GM18498 (cell line): ENCODE measurements around the gene MTFR1L.

Source experiments
- ATAC-seq: cut with Tn5 transposase; IDR thresholded peaks from one replicate; pipeline ENCODE4 v1.9.1; 2021; ENCODE audit warnings: mild to moderate bottlenecking, moderate library complexity; ENCODE audit not compliant: unreplicated experiment

The MTFR1L gene

GRCh38 chr1:25819491-25820246 lies at the start of gene MTFR1L:
MTFR1L (plus strand) TSS chr1:25819954; CDS start chr1:25823105, 3,151 bp downstream.
- peak; percentile 84 for ATAC-seq

DNA sequence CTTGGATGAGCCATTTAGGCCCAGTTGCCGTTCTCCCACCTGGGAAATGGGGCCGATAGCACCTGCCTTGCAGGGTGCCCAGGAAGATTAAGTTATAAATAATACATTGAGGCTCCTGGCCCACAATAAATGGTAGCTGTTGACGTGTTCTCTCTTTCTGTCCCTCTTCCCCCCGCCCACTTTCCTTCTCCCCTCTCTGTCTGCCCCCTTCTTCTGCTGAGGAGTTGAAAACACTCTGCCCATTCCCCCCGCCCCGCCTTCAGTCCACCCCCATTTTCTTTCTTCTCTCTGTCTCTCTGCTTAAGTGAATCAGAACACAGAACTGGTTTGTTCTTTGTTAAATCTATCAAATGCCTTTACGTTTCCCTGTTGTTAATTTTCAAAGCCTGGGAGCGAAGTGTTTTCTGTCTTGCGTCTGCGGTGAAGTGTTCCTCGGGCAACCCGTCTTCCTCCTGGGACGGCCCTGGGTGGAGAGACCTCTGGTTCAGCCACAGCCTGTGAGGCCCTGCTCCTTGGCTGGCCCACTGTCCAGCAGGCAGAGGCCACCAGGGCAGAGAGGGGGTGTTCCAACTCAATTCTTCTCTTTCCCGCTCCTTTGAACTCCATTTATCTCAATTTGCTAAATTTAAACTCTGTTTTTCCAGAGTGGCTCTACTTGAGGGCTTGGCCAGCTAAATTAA lies 49.1 kb upstream of the MTFR1L start:
- no peak for ATAC-seq

DNA sequence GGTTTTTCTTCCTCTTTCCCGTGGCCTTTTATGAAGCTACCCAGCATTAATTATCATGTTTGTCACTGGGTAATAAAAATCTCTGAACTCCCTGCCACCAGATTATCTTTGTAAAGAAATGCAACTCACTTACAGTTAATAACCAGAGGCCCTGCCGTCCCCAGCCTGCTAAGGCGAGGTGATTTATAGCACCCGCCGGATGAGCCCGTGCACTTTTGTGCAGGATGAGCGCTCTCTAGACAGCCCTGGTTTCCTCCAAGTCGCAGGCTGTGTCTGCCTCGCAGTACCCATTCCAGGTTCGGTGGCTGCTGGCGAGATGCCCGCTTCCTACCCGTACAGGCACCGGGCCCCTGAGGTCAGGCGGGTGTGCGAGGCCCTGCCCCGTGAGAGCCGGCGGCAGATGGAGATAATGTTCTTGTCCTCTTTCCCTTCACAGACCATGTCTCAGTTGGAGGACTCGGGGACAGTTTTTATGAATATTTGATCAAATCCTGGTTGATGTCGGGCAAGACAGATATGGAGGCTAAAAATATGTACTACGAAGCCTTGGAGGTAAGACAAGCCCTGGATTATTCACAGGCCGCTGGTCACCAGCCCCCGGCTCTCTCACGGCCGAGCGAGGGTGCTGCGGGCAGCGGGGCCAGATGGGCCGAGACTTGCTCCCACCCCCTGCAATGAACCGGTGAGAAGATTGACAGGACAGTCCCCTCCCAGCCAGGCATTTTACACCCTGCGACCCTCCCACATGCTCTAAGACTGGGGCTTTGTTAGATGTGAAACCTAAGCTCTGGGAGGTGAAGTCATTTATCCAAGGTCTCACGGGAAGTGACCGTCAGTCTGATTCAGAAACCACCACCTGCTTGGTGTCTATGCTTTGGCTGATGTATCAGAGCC lies 48.3 kb upstream of the MTFR1L start:
- no peak for ATAC-seq

DNA sequence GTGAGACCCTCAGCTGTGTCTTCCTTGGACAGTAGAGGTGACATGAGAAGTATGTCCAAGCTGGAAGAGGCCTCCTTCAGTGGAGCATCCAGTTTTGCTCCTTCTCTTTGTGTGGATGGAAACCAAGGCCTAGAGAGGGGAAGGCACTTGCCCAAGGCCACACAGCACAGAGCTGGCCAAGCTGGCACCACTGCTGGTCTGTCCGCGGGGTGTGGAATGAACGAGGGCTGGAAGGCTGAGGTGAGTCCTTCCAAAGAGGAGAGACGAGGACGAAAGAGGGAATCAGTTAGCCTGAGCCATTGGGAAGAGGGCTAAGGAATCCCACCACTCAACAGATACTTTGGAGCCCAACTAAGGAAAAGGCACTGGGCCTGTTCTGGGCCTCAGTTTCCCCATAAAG lies 47.6 kb upstream of the MTFR1L start:
- ATAC-seq = no peak

- ATAC-seq = no peak
These were observed 47.0 kb upstream of the MTFR1L start for GRCh38 chr1:25772692-25773245.

DNA sequence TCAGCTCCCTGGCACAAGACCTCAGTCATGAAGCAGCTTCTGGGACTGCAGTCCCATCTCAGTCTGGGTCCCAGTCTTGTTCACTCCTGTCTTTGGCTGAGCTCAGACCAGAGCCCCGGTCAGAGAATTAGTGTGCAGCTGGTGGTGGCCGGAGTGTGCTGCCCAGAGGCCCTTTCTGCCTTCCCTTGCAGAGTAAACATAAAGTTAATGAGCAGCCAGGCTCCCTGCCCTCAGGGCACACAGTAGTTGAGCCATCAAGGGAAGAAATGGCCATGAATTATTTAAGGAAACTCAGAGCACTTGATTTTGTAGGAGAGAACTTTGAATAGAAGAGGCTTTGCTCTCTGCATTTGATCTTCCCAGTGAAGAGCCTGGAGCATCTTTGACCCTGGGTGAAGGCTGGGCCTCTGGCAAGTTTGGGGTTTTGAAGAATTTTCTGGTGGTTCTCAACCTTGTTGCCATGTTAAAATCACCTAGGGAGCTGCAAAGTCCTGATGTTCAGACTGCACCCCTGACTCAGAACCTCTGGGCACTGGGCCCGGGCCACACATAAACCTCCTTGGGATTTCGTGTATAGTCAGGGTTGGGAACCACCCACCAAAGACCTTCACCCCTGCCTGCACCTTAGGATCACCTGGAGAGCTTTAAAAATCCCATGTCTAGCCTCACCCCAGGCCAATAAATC lies 46.2 kb upstream of the MTFR1L start:
- ATAC-seq = no peak

DNA sequence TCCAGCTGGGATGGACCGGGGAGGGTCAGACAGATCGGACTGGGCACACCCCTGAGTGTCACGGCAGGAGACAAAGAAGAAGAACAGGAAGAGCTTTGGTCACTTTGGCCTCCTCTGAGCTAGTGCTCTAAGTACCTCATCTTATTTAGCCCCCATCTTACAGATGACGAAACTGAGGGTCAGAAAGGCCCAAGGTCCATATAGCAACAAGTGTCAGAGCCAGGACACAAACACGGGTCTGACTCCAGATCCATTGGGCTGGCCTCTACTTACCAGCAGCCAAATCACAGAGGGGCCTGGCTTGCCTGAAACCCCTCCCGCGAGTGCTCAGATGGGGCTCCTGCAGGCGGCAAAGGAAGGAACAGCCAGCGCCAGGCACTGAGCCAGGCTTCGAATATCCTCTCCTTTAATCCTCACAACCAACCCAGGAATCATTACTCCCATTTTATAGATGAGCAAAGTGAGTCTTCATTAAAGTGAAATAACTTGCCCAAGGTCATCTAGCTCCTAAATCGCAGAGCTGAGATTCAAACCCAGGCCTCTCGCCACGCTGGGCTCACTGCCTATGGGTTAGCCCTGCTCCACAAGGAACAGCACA lies 45.4 kb upstream of the MTFR1L start:
- no peak for ATAC-seq

DNA sequence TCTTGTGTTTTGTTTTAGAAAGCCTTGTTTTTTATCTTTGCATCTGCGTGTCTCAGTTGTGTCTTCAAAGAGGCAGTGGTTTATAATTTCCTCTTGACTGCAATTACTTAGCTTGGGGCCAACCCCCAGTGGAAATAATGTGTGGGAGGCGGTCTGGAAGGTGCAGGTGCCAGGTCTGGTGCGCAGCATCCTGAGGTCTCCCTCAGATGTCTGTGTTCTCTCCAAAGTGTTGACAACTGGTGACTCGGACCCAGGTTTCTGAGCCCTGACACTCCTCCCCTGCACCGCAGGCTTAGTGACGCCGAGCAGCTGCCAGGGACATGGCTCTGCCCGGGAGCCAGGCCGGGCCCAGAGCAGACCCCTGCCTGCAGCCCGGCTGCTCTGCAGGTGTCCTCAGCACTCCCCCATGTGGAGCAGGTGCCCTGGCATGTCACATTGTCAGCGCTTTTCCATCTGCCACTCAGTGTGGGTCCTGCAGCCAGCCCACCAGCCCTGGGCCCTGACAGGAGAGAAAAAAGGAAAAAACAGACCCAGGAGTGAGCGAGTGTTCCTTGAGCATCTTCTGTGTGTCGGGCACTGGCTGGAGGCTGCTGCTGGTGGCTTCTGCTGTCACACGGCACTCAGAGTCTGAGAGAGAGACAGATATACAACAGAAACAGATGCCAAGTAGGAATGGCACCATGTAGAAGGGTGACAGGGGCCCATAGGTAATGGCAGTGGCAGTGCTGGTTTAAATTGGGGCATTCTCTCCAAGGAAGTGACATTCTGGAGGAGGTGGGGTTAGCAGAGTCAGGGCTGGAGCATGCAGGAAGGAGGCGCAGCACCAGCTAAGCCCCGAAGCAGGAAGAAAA lies 44.6 kb upstream of the MTFR1L start:
- ATAC-seq = no peak

GRCh38 chr1:25779388-25779787 lies 40.4 kb upstream of the MTFR1L start:
- ATAC-seq = no peak

GRCh38 chr1:25779894-25780293 lies 39.9 kb upstream of the MTFR1L start:
- ATAC-seq = no peak

DNA sequence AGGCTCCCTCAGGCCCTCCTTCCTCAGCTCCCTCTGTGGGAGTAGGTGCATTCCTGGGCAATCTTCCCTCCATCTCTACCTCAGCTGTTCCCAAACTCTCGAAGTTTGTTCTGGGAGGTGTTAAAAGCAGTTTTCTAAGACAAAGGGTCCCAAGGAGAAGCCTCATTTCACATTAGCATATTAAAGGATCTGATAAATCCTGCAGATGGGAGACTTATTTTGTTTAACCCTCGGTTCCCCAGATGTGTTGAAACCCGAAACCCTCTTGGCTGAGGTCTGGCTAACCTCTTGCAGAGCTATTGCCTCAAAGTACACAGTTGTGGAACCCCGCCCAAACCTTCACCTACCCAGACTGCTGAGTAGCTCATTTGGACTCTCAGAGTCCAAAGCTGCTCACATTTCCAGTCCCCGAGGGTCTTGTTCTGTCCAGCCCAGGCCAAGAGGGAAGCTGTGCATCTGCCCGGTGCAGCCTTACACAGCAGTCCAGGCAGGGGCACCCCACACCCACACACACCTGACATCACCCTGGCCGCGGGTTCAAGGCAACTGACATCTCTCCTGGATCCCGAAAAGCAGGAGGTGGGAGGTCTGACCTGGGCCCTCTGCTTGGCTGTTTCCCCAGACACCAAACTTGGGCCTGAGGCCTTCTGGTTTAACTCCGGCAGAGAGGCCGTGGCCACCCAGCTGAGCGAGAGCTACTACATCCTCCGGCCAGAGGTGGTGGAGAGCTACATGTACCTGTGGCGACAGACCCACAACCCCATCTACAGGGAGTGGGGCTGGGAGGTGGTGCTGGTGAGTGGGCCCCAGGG lies 39.2 kb upstream of the MTFR1L start:
- ATAC-seq = no peak

DNA sequence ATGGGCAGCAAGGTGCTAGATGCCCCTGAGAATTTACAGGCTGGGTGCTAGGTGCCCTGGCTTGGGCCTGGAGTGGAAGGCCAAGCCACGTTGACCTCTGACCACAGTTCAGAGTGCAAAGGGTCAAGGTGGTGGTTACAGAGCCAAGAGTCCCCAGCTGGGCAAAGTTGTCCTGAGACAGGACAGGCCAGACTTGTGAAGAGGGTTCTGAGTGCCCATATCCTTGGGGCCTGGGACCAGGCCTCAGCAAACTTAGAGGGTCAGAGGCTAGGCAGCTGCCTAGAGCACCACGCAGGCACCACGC lies 38.7 kb upstream of the MTFR1L start:
- ATAC-seq = no peak

GRCh38 chr1:25782608-25783201 lies 37.0 kb upstream of the MTFR1L start:
- ATAC-seq = no peak

DNA sequence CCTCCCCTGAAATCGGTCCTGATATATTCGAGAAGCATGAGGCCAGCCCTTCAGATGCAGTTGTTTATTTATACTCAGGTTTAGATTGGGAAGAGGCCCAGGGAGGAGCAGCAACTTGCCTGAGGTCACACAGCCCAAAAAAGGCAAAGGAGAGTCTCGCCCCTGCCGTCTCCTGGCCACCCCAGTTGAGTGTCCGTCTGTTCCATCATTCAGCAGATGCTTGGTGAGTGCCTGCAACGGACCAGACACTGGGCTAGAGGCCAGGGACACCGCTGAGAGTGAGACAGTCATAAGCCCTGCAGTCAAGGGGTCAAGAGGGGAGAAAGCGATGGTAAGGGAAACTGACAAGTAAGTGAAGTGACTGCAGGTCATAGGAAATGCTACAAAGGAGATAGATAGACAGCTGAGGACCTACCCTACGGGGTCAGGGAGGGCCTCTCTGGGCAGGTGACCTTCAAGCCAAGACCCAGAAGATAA lies 35.1 kb upstream of the MTFR1L start:
- no peak for ATAC-seq

- no peak for ATAC-seq
These were observed 34.3 kb upstream of the MTFR1L start for GRCh38 chr1:25785333-25786067.

GRCh38 chr1:25786887-25787759 lies 32.6 kb upstream of the MTFR1L start:
- no peak for ATAC-seq
